HPDE6-E6E7 (cell line): ENCODE data around the gene SAMD5.
"Not testable (repeated sequence)": the region's sequence is repeated elsewhere in the genome, so short reads cannot be mapped to it uniquely, and the experiment has no call there.

ENCODE experiments used
- DNase-seq: peaks from one replicate; pipeline ENCODE4 v3.0.0; 2011; ENCODE audit warnings: missing footprints; ENCODE audit errors: extremely low spot score

Gene SAMD5

DNA sequence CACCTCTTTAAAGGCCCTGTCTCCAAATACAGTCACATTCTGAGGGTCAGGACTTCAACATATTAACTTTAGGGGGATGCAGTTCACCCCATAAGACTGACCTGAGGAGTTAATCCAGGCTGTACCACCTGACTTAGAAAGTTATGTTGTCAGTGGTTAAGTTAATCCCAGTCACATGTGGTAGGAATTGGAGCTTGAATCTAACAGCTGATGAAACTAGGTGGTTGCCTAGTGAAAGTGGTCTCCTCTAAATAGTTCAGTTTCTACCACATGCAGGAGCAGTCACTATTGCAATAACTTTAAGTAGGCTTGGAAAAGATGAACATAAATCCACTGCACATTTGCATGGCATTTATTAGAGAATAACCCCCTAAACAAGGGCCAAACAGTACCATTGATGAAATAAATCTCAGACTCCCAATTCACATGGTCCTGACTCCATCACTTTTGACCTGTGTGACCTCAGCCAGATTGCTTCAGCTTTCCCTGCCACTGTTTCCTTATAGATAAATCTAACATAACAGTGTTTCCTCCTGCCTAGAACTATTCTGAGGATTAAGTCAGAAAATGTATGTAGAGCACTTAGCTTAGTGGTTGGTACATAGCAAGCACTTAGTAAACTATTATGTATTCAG lies 20.1 kb downstream of the SAMD5 start:
- DNase-seq, result no peak

DNA sequence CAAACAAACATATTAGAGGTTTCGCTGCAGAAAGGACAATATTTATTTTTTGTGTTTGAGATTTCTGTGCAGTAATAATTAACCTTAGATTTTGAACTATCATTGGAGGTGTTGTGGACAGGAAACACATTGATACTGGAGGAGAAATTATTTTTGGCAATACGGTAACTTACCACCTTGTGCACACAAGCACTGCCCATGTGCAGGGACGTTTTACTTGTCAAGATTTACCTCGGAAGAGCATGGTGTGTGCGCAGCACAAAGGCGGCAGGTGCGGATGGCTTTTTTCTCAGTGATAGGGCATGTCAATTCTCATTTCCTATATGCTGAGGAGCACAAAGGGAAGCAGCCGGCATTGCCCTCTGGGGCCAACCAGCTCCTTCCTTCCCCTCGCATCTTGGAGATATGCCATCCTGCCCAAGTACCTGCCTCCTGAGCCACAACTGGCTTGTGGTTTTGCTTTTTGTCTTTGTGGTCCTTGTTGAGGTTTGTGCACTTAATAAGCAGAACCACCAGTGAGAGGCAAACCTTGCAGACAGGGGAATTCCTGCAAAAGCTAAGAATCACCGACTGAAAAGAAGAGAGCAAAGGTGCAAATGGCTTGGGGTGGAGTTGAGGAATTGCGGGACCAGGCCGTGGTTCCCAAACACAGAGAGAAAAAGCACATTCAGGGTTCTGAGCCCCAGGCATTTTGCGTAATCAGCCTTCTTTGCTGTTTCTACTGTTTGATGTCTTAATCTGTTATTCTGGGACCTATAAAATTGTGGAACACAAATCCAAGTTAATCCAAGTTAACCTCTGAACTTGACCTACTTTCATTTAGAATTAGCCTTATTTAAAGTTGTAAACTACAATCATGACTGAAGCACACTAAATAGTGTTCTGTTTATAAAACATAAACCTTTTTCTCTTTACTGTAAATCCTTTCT lies 21.9 kb downstream of the SAMD5 start:
- DNase-seq, result no peak

DNA sequence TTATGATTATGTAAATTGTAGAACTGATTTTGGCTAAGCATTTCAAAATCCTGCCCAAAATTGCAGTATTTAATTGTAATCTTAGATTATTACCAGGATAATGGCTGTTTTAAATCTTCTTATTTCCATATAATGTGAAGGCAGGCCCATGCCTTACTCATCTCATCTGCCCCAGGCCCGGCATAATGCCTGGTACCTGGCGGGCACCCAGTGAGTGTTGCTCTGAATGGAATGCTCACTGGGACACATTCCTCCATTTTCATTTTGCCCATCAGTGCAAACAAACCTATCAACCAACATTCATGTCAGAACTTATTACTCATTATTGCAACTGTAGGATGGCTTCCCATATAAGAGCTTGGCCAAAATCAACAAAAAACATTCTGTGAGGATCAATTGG lies 22.8 kb downstream of the SAMD5 start:
- DNase-seq, result no peak

DNA sequence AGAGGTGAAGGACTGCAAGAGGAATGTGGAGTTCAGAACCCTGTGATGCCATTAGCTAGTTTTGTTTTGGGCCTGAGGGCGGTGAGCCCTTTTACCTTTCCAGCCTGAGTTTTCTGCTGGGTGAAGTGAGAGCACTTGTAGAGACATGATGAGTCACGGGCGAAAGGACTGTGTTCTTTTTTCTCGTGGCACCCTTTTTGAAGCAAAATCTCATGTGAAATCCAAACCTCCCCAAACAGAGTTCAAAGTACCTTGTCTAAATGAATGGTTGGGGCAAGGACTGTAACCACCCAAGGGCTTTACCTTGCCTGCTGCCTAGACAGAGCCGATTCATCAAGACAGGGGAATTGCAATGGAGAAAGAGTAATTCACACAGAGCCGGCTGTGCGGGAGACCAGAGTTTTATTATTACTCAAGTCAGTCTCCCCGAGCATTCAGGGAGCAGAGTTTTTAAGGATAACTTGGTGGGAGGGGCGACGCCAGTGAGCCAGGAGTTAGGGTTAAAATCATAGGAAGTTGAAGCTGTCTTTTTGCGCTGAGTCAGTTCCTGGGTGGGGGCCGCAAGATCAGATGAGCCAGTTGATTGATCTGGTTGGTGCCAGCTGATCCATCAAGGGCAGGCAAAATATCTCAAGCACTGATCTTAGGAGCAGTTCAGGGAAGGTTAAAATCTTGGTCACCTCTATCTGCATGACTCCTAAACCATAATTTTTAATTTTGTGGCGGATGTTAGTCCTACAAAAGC lies 25.8 kb downstream of the SAMD5 start:
- no peak for DNase-seq

DNA sequence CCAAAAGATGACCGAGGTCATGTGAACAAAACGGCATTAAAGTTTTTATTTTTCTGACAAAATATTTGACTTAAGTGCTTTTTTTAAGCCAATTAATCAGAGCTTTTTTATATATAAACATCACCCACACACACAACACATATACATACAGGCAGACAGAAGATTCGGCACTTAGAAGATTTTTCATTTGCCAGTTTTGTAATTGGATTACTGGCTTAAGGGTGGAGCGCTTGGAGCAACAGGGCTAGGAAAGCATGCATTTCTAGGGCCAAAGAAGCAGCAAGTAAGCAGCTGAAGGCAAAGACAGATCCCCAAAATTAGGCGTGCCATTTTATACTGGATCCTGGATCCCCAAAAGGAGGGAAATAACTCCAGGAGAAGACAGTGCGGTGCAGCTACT lies 30.3 kb downstream of the SAMD5 start:
- DNase-seq, result no peak

DNA sequence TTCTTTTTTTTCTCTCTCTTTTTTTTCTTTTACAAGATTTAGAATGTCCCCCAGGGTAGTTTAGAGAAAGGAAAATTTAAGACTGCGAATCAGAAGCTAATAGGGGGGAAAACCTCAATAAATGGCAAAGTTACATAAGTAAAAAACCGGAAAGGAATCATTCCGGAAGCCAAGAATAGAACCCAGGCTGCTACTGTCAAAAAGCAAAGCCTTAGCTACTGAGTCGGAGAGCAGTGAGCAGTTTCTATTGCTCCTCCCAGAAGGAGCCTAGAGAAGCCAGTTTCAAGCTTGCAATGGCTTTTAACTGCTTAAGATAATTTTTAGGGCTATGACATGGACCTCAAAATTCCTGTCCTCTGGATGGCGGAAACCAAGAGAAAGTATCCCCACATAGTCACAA lies 31.6 kb downstream of the SAMD5 start:
- DNase-seq, result no peak

DNA sequence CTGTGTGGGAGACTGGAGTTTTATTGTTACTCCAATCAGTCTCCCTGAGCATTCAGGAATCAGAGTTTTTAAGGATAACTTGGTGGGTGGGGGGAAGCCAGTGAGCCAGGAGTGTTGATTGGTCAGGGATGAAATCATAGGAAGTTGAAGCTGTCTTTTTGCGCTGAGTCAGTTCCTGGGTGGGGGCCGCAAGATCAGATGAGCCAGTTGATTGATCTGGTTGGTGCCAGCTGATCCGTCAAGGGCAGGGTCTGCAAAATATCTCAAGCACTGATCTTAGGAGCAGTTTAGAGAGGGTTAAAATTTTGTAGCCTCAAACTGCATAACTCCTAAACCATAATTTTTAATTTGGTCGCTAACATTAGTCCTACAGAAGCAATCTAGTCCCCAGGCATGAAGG lies 33.9 kb downstream of the SAMD5 start:
- not testable (repeated sequence) for DNase-seq

DNA sequence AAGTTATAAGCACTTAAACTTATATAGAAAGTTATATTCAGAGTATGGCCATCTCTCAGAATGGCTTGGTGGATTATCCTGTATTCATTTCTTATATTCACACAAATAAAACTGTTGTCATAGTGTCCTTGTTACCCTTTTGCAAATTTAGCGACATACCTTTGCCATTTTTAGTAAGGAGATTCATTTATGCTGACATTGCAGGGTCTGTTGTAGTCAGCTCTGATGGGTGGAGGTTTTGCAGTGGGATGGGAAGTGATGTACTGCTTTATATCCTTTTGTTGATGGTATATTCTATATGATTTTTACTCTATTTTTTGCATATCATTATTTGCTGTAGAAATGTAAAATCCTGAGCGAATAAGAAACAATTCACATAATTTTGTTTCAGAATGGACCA lies 35.9 kb downstream of the SAMD5 start:
- no peak for DNase-seq

DNA sequence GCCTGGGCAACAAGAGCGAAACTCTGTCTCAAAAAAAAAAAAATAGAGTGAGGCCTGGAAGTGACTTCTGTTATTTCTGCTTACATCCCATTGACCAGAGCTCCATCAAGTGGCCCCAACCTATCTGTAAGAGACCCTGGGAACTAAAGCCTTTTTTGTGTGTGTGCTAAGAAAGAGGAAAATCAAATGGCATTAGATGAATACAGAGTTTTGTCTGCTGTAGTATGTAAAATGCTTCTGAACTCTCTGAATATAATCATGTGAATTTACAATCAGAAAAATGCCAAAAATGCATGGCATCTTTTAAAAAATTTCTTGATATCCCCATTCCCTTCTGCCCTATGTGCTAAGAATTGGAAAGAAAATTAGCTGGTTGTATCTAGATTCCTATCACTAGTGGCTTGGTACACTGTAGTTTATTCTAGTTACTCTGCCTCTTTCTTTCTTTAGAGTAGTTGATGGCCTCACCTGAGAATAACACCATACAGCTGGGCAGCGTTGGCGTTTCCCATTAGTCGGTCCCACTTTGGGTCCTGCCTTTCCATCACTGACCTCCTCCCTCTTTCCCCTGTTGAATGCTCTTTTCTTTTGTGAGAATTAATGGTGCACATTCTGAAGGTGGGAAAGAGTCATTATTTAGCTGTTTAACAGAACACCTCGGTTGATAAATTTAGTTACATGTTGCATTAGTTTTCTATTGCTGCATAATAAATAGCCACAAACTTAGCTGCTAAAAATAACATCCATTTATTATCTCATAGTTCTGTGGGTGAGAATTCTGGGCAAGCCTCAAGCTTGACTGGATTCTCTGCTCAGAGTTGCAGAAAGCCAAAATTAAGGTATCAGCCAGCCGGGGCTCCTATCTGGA lies 38.2 kb downstream of the SAMD5 start:
- DNase-seq, result no peak

DNA sequence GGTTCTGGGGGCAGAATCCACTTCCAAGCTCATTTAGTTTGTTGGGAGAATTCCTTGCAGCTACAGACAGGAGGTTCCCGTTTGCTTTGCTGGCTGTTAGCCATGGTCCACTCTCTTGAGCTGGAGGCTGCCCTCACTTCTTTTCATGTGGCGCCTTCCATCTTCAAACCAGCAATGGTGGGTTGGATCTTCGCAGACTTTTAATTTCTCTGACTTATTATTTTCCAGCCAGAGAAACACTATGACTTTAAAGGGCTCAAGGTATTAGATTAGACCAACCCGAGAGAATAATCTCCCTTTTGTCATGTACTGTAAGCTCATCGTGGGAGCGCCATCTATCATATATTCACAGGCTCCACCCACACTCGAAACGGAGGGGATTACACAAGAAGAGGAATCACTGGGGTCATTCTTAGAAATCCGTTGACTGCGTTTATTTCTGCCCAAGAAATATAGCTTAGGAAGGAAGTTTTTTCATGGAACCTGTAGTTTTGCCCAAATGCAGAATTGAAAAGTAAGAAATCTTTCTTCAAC lies 38.9 kb downstream of the SAMD5 start:
- DNase-seq, result no peak

DNA sequence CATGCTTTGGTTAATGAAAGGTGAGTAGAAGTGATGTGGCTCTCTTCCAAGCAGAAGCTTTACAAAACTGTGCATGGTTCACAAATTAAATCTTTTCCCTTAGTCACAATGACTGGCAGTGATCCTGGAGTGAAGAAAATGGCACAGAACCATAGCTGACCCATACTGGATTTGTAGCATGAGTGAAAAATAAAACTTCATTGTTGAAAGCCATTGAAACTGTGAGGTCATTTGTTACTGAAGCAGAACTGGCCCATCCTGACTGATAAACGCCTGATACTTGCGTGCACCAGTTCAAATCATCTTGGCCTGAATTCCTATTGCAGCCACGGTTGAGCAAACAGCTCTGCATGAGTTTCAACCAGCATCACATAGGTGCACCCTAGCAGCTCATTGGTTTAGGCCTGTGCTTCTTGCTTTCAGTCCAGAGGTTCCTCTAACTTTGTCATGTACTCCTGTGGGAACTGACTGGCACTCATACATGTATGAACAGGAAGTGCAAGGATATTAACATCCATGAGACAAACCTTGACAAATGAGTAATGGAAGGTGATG lies 40.5 kb downstream of the SAMD5 start:
- DNase-seq, result no peak

DNA sequence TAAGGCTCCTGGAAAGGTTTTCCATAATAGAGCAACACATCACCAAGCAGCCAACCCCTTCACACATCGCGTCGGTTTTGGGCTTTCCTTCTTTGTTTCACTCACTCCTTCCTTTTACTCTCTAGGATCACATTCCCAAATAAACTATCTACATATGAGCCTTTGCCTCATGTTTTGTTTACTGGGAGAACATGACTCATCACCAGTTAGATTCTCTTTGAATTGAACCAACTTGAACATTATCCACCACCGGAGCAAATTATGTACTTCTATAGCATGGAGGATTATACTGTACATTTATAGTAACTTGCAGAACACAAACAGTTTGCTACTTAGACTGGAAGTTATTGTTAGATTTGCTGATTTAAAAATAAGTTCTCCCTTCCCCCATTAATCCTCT lies 41.0 kb downstream of the SAMD5 start:
- no peak for DNase-seq

DNA sequence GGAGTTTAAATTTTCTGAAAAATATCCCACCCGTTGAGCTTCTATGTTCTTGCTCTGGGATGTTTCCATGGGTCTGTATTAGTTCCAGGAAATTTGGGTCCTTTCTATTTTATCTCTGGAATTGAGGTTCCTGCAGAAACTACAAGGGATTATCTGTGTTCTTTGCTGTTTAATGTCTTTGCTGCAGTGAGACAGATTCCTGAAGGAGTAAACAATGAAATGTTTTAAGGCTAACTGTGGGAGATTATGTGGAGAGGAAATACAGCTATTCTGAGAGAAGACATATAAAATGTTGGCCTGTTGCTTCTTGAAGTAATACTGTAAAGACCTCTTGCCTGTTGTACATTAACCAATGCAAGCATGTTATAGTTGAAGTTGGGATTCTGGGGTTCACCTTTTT lies 43.5 kb downstream of the SAMD5 start:
- DNase-seq, result no peak

DNA sequence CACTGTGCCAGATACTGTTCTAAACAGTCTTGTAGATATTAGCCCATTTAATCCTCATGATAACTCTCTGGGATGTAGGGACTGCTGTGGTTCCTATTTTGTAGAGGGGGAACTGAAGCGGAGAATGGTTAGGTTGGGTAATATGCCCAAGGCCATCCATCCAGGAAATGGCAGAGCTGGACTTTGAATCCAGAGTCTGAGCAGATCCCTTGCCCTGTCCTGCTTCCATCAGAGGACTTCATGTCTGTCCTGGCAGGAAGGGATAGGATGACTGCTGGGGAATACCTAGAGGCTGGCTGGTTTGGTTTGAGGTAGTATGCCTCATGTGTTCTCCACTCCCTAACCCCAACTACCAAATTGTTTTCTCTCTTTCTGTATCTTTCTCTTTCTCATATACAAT lies 44.6 kb downstream of the SAMD5 start:
- DNase-seq, result no peak

DNA sequence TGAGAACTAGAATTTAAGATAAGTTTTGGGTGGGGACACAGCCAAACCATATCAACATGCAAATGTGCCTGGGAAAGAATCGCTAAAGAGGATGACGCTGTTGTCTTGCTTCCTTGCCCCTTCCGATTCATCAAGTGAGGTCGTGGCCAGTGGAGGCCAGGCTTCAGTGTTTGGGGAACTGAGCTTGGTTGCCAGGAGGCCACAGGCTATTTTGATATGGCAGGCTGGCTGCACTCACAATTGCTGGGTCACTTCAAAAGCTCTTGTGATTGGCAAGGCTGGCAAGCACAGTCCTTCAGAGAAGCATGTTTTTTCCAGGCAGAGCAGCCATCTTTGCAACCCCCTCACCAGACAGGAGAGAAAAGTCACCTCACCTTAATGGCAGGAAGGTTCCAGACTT lies 45.8 kb downstream of the SAMD5 start:
- DNase-seq, result no peak

DNA sequence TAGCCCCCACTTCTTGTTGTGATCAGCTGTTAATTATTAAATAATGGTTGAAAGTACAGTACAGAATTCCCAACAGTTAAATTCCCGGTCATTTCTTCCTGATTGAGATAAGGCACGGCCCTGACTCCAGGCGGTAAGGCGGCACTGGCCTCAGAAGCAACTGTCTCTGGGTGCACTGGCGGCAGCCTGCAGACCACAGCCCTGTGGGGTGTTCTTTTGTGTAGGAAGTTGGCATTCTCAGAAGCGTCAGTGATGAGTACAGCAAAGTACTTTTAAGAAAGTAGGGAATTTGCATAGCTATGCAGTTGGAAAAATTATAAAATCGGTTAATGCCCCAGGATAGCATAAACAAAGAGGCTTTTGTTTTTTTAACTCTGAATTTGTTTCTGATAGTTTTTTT lies 50.5 kb downstream of the SAMD5 start:
- no peak for DNase-seq

DNA sequence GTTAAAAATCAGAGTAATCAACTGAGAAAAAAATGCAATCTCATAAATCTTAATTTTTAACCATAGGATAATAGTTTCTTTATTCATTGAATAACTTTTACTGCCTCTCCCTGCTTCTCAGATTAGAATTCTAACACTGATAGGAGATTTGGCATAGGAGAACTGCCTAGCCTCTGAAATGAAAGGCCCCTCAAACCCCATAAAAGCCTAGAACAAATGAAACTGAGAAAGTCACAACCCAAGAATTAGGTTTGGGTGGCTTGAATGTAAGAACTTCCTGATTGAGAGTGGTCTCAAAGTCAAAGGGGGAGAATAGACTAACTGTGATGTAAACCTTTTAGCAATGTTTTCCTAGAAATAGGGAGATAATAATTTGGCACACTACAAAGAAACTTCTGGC lies 52.2 kb downstream of the SAMD5 start:
- no peak for DNase-seq

DNA sequence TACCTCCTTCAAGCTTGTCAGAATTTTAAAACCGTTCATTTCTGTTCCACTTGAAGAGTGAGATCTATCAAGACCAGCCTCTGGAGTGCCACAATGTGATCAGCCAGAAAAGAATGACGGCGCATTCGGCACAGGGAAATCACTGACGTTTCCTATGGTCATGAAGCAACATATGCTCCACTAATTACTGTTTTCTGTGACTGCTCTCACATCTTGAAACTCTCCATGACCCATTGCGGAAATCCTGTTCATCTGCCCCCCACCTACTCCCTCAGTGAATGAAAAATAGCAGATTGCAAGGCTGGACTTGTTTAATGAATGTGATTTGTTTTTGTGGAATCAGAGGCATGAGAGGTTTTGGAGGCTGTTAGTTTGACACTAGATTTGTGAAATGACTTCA lies 53.2 kb downstream of the SAMD5 start:
- peak; percentile 40 for DNase-seq

DNA sequence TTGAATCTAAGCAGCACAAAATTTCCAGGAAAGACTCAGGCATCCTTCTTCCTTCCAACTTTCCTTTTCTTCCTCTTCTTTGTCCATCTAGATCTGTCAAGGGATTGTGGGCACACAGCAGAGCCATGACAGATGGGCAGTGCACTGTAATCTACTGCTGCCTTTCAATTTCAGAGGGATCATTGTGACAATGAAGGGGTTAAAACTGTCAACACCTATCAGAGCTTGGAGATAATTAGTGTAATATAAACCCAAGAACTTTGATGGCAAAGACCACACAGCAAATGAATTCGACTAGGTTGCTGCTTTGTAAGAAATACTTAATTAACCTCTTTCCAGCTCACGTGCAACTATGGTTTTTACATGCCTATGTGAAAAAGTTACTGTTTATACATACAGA lies 55.0 kb downstream of the SAMD5 start:
- DNase-seq, result no peak

DNA sequence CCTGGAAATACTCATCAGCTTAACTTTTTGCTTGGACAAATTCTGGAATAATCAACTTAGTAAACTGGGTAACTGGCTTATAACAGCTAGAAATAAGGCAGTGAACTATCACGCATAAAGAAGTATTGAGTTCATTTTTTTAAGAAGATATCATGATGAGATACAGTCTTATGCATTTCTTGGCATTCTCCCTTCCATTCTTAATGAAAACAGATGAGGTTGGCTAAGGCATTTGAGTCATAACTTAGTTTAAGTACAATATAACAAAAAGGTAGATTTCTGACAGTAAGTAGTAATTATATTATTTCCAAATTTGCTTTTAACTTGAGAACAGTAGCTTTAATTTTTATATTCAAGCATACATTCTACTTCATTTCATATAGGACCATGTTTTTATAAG lies 56.1 kb downstream of the SAMD5 start:
- DNase-seq, result no peak

DNA sequence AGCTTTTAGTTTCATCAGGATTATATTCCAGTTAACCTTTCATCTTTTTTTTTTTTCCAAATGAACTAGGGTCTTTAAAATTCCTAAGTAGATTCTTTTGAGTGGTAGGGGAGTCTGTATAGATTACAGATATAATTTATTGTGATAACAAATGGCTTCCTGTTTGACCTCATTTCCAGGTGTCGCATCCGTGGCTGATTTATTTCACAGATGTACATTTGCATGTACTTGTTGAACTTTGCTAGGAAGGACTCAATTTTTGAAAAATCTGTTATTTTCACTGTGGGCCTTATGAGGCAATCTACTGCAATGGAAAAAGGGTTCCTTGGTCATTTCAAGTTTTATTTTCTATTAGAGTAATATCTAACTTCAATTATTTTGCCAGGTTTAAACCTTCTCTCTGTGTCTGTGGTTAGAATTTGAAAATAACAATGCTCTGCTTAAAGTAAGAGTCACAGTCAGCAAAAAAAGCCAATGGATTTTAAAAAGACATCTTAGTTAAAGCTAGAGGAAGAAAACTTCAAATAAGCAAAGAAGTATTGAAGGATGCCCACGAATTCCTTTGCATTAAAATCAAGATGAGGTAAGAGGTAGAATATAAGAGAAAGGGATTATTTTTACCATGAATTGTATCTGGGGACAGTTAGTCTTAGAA lies 57.9 kb downstream of the SAMD5 start:
- DNase-seq, result no peak
